ENCODE data around the gene ZNF485. TPM values are rescaled to one million over a fixed set of nuclear protein-coding genes. Genes with fewer than 3 reads are reported as not detected.
A peak's percentile ranks its signal among the peaks of the same experiment; 100 is the strongest.
"Not testable (repeated sequence)": the region's sequence is repeated elsewhere in the genome, so short reads cannot be mapped to it uniquely, and the experiment has no call there.

ZNF485 gene
- total RNA-seq, 4 donors from 2014 or later = 1.1 to 10.9 (median 5.0) TPM

DNA sequence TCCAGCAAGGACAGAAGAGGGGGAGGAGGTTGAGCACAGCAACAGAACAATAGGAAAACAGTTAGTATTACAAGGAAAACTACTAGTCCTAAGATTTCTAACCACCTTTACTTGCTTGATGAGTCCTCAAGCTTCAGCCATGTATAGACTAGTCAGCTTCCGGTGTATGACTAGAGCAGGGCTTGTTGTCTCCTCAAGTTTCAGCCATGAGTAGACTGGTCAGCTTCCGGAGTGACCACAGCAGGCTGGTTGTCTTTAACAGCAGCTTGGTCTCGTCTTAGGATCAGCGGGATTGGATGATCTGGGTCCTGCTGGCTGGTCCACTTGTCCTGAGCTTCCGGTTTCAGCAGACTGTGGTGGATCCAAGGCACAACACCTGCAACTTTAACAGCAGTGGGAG is 21.2 kb upstream of the ZNF485 start:
- WGBS, 2 donors = 74 to 77% methylated on average over 3 to 4 of the region's 5 CpGs
- Histone ChIP-seq H3K36me3 (no peaks in the 10 kb centered on the region), H3K4me1 (no peaks in the 10 kb centered on the region), H3K27ac (no peak overlapping the region), H3K4me3 (no peak overlapping the region), H3K9me3 (no peaks in the 10 kb centered on the region), H3K27me3 (peaks cover 0 to 26% (median 0%) of the 10 kb centered on the region in 4 donors)
- DNase-seq = no peak
- intact Hi-C loops (cut with DNase I) = no loop called here
- TF ChIP-seq, protein P1, sequence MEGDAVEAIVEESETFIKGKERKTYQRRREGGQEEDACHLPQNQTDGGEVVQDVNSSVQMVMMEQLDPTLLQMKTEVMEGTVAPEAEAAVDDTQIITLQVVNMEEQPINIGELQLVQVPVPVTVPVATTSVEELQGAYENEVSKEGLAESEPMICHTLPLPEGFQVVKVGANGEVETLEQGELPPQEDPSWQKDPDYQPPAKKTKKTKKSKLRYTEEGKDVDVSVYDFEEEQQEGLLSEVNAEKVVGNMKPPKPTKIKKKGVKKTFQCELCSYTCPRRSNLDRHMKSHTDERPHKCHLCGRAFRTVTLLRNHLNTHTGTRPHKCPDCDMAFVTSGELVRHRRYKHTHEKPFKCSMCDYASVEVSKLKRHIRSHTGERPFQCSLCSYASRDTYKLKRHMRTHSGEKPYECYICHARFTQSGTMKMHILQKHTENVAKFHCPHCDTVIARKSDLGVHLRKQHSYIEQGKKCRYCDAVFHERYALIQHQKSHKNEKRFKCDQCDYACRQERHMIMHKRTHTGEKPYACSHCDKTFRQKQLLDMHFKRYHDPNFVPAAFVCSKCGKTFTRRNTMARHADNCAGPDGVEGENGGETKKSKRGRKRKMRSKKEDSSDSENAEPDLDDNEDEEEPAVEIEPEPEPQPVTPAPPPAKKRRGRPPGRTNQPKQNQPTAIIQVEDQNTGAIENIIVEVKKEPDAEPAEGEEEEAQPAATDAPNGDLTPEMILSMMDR (IDR thresholded peaks at IDR 0.05) = no peak
- TF ChIP-seq POLR2A (IDR thresholded peaks at IDR 0.05) = no peak

DNA sequence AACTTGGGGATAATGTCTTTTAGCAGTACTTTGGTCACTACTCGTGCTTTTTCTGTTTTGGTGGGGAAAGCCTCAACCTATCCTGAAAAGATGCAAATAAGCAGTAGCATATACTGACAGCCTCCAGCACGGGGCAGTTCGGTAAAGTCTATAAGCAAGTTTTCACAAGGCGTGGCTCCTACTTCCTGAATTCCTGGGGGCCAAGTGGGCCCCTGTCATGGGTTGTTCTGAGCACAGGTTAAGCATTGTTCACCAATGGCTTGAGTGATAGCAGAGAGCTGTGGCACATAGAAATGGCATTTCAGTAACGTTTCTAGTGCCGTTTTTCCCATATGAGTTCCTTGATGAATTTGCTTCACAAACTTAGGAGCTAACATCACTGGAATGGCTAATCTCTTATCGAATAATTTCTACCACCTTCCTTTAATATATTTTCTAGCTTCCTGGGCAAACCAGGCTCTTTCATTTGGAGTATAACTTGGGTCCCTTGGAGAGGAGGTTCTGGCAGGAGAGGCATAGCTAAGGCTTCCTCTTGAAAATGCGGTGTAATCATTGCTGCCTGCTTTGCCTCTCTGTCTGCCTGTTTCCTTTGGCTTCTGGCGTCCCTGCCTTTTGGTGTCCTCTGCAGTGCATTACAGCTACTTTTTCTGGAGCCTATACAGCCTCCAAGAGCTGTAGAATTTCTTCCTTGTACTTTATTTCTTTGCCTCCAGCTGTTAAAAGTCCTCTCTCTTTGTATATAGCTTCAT is 20.1 kb upstream of the ZNF485 start:
- H3K27me3 ChIP-seq = peaks cover 0 to 28% (median 0%) of the 10 kb centered on the region in 4 donors
- DNase-seq = no peak
- WGBS, 2 donors = 58 to 70% methylated on average over 9 of the region's 9 CpGs

DNA sequence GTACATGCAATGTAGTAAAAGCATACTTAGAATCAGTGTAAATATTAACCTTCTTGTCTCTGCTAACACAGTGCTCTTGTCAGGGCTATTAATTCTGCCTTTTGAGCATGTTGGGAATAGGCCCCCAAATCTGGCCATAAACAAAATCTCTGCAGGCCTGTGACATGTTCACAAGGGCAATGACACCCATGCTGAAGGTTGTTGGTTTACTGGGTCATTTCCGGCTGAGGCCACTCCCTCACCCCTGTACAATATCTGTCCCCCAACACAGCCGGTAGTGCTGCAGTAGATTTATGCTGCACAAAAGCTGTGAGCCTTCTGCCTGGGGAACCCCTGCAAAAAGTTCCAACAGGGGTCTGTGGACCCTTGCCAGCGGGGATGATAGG is 19.5 kb upstream of the ZNF485 start:
- H3K4me3 ChIP-seq; H3K27ac ChIP-seq; H3K9me3 ChIP-seq; DNase-seq; H3K4me1 ChIP-seq; H3K36me3 ChIP-seq; intact Hi-C loops (cut with DNase I): not testable (repeated sequence)
- H3K27me3 ChIP-seq = peaks cover 0 to 34% (median 0%) of the 10 kb centered on the region in 4 donors
- WGBS, 2 donors = 59 to 100% methylated on average over 1 to 3 of the region's 3 CpGs

More for the DNA sequence above, 20.1 kb upstream of the ZNF485 start:
- intact Hi-C loops (cut with DNase I) = no loop called here
- no peaks in the 10 kb centered on the region for H3K4me1 ChIP-seq
- no peak overlapping the region for H3K27ac ChIP-seq
- H3K36me3 ChIP-seq = no peaks in the 10 kb centered on the region
- no peak overlapping the region for H3K4me3 ChIP-seq
- H3K9me3 ChIP-seq = peaks cover 0 to 1% (median 0%) of the 10 kb centered on the region in 3 donors
- TF ChIP-seq POLR2A (IDR thresholded peaks at IDR 0.05) = no peak

DNA sequence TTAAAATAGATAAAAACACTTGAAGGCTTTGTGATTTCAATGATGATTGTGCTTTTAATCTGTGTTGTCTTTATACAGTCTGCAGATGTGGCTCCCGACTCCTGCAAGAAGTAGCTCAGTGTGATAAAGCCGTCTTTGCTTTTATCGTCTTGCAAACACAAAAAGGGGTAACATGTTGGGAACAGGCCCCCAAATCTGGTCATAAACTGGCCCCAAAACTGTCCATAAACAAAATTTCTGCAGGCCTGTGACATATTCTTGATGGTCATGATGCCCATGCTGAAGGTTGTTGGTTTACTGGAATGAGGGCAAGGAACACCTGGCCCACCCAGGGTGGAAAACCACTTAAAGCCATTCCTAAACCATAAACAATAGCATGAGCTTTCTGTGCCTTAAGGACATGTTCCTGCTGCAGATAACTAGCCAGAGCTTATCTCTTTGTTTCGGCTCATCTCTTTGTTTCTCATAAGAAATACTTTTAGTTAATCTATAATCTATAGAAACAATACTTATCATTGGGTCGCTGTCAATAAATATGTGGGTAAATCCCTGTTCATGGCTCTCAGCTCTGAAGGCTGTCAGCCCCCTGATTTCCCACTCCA is 14.8 kb upstream of the ZNF485 start:
- H3K36me3 ChIP-seq = no peaks in the 10 kb centered on the region
- intact Hi-C loops (cut with DNase I) = no loop called here

DNA sequence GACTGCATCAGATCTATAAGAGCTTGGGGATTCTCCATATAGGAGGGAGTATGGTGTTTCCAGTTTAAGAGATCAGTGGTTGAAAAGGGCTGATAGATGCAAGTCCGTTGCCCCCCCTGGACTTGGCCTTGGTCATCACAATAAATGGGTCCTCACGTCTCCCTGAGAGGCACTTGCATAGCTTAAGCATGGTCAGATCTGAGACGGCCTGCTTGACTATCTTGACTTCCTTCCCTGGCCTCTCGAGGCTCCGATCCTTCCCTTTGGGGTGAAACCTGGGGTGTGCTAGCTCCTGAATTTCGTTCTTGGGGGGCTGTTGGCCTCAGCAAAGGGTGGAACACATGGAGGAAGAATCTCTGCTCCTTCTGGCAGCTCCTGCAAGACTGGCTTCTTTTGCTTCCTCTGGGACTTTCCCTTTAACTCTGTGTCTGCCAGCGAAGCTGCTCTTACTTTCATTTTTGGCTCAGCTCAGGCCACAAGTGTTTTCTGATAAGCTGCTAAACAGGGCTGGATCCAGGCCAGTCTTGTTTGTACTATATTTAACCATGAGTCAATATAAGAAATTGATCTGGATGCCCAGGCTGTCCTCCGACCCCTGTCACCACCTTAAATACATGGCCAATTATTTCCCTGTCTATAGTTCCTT is 11.2 kb upstream of the ZNF485 start:
- H3K36me3 ChIP-seq = no peaks in the 10 kb centered on the region
- 17 to 38% methylated on average over 7 to 8 of the region's 8 CpGs for WGBS, 2 donors
- peaks cover 0 to 12% (median 0%) of the 10 kb centered on the region in 3 donors for H3K9me3 ChIP-seq
- intact Hi-C loops (cut with DNase I) = no loop called here
- peaks cover 0 to 34% (median 0%) of the 10 kb centered on the region in 4 donors for H3K27me3 ChIP-seq
- H3K27ac ChIP-seq = no peak overlapping the region
- peak overlapping the region in 3 of 4 donors; percentile 16 to 53 (median 24) for H3K4me3 ChIP-seq
- TF ChIP-seq, protein P1 (IDR thresholded peaks at IDR 0.05) = no peak
- TF ChIP-seq POLR2A (IDR thresholded peaks at IDR 0.05) = no peak
- H3K4me1 ChIP-seq = peaks cover 15 to 24% (median 16%) of the 10 kb centered on the region in 3 donors
- DNase-seq = no peak

More for the DNA sequence above, 14.8 kb upstream of the ZNF485 start:
- peaks cover 0 to 46% (median 0%) of the 10 kb centered on the region in 4 donors for H3K27me3 ChIP-seq
- no peak overlapping the region for H3K27ac ChIP-seq
- no peak overlapping the region for H3K4me3 ChIP-seq
- TF ChIP-seq, protein P1 (IDR thresholded peaks at IDR 0.05) = no peak
- no peak for TF ChIP-seq POLR2A (IDR thresholded peaks at IDR 0.05)
- DNase-seq = no peak
- H3K9me3 ChIP-seq = peaks cover 0 to 12% (median 0%) of the 10 kb centered on the region in 3 donors
- H3K4me1 ChIP-seq = peaks cover 15 to 19% (median 16%) of the 10 kb centered on the region in 3 donors
- WGBS, 2 donors = 81 to 86% methylated on average over 5 of the region's 5 CpGs

Measured in esophagus squamous epithelium (tissue), 5 donors.